Hematopoietic multipotent progenitor cell treated with erythropoietin and hydrocortisone succinate and interleukin-3 and kit ligand, for 17 days (in vitro differentiated cells): Measurements from ENCODE around the gene FMOD.

ENCODE experiments used
- DNase-seq: peaks from one replicate; pipeline ENCODE4 v3.0.0-alpha.2; 2015; ENCODE audit warnings: low spot score

FMOD gene

DNA sequence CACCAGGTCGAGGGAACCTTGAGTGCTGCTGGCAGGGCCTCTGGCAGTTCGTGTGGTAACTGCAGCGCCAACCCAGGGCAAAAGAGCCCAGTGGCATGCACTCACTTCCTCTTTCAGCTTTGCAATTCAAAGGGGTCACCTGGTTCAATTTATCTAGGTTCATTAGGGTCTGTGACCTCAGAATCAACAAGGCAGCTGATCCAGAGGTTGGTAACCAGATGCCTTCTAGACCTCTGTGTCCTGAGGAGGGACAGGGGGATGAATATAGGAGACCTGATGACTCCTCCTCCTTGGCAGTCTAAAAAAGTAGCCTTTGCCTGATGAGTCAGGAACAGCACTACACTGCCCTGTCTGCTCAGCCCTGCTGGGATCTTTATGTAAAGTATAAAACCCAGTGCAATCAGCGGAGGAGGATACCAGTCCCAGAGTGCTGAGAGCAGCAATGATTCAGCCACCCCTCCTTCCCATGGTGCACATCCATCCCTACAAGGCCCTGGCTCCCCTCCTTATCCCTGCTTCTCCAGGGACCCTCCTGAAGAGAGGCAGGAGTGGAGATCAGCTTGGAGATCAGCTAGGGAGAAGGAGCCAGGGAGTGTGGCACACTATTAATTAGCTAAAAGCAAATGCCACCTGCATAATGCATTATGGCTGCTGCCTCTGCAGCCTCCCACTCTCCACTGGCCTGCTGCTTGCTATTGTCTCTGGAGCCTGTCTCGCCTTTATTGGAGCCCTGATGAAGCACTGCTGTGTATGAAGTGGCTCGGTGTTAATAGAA, 11.2 kb upstream of the FMOD start:
- DNase-seq: no peak

DNA sequence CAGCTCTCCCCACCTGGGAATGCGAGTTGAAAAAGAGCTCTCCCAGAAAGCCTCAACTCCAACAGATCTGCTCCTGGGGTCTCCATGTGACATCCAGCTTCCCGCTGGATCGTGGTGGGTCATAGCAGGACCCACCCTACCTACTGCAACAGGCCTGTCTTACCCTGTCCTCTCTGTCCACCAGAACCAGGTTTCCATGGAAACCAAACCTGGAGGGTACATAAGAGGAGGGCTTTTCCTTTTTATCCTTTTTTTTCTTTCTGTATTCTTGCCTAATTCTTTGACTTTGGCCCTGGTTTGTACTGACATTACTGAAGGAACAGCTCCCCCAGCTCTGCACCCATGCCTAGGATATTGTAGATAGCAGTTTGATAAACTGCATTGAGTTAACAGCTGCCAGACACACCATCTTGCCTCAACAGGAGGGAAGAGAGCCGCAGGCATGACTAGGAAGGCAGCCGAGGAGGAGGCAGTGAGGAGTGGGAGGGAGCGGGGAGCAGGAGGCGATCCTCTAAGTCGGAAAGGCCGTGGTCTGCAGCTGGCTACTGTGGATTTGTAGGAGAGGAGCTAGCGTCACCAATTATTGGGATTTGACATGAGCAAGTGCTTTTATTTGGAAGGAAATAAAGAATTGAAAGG, 9.7 kb upstream of the FMOD start:
- DNase-seq: no peak

DNA sequence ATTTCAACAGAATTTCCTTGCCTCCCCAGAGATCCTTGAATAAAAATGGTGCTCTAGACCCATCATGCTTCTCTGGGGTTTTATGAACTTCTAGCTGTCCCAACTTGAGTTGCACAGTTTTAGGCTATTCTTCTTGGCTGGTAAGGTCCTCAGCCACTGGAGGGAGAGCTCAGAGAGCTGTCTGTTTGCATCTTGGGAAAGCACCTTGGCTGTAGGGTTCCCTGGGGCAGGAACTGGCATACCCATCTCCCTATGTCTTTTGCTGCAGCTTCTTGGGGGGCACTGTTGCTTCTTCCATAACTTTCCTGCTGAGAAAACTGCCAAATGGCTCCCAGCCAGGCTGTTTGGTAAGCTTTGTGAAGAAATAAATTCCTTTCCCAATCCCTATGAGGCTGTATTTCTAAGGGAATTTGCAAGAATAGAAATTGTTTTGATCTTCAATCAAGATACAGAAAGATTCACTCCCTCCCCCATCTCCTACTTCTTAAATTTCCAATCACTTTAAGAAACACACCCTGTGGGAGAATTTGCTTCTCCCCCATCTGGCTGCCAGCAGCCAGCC, 8.2 kb upstream of the FMOD start:
- no peak for DNase-seq

DNA sequence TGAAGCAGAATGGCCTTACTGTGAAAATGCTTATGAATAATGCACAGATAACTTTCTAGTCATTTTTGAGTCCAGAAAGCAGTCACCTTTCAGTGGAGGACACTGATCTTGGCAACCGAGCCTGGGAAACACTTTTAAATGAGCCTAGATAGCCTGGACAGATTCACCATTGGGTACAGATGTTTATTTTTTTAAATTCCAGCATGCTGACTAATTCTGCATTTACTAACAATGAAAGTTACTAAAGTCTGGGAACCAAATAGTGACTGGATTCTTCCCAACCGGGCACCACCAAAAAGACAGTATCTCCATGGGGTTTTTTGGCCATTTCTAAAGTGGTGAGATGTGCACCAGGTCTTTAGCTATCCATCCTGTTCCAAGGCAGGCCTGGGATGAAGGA, 3.3 kb upstream of the FMOD start:
- no peak for DNase-seq

DNA sequence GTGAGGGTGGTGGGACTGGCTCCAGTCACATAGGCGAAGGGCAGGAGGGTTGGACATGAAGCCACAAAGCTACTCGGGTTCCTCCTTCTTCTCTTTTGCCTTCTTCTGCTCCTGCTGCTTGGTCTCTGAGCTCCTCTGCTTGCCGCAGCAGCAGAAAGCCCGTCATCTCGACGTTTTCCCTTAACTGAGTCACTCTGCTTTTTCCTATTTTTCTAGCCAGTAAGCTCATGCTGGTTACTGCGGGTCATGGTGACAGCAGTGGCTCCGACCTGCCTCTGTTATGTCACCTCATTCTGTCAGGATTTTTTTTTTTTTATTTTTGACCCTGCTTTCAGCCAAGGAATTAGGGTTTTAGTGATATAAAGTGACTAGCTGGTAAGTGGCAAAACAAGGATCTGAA, 2.6 kb upstream of the FMOD start:
- DNase-seq: no peak

DNA sequence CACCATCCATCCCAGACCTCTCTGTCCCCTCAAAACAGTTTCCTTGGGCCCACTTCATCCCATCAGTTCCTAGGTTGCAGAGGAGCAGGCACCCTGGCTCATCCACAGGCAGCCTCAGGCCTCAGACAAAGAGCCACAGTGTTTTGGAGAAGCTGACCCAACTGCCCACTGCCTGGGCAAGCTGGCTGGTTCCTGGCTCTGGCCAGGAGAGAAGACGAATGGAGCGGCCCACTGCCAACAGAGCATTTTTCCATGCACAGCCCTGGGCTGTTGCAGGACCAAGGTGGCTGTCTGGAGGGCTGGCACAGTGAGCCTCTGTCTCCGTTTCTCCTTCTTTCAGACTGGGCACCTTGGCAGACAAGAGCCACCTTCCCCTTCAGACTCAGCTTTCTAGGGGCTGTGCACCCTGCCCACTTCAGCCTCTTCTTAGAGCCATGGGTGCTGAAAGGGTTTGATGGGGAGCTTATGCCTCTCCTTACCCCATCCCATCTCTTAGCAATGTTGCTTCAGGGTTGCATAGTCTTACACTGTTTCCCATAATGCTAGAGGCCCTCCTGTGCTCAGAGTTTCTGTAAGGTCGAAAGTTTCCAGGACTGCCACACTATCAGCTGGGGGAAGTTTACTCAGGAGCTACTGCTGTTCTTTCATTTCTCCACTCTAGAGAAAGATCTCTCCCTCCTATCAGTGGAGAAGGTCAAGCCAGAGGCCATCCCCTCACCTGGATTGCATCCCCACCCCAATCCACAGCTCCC, 973 bp downstream of the FMOD start:
- no peak for DNase-seq

DNA sequence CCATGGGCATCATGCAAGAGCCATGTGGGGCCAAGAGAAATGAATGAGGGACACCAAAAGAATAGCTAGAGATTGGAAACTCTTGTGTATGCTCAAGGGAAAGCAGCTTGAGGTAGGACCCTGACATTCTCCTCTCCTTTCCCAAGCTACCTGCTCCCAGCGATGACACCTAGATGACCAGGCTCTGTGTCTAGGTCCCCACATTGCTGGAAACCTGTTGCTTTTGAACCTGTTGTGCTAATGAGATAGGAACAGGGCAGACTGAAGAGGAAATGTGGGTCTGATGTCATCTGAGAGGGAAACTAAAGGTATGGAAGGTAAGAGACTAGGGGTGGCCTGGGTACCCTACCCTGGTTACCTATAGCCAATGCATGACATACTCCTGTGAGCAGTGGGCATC, 1.8 kb downstream of the FMOD start:
- DNase-seq: no peak

DNA sequence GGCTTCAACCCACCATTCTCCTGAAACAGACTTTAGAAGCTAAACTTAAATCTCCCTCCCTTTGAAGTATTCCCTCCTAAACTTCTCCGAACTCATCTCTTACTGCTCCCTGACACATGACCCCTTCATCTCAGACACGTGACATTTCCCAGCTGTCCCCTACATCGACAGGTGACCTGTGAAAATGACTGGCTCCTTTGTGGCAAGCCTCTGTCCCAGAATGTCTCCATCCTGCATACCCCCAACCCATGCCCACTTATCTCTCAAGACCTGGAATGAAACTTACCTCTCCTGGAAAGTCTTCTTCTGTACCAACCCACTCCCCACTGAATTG, 4.2 kb downstream of the FMOD start:
- no peak for DNase-seq

DNA sequence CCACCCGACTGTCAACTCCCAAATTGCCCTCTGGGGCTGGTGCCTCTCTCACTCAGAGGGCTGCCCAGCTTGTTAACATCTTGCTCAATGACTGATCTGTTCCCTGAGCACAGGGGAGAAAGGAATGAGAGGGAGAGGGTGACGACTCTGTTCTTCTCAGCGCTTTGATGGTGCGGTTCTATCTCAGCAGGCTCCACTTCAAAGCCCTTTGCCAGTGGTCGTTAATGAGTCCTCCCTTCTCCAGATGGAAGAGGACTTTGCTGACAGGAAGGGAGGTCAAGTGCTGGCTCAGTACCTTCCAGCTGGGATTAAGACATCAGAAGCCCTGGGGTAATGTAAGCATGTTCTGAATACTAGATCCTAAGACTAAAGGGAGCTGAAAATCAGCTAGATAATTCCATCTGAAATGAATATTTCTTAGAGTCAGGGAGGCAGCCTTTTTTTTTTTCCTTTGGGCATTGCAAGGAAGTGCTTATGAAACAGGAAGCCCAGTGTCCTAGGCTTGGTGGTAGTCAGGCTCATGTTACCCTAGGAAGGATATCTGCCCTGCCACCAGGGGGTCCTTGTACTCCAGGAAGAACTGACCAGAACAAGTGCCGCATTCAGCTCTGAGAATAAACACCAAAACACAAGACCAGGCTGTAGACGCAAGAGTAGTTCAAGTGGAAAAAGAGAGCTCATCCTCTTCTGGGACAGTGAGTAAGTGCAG, 4.7 kb downstream of the FMOD start:
- no peak for DNase-seq

DNA sequence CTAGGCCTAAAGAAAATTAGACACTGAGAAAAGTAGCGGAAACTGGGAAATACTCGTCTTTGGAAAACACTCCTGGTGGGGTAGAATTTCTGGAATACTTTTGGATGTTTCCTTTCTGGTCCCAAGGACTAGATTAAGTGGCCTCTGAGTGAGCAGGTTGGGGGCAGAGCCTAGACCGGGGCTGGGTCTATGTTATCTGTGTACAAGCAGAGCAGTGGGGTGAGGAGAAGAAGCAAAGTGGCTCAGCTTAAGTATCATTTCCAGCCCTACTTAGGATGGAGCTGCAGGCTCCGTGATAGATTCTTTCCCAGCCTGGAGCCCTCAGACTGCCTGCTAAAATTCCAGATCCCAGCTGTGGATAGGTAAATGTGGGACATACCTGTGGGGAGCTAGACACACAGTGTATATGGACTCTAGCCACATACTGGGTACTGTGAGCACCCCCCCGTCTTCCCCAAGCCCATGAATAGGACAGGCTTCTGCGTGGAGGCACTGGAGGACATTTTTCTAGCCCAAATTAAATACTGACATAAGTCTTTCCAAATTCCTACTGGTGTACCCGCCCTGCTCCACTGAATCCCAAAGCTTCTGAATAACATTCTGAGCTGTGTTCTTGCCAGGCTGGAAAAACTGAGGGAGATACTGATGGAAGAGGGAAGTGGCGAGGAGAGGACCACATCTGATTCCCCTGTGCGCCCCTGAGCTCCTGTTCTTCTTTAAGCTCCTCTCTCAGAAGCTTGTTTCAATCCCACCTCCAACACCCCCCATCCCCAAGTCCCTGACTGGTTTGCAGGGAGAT, 6.8 kb downstream of the FMOD start:
- DNase-seq: no peak

DNA sequence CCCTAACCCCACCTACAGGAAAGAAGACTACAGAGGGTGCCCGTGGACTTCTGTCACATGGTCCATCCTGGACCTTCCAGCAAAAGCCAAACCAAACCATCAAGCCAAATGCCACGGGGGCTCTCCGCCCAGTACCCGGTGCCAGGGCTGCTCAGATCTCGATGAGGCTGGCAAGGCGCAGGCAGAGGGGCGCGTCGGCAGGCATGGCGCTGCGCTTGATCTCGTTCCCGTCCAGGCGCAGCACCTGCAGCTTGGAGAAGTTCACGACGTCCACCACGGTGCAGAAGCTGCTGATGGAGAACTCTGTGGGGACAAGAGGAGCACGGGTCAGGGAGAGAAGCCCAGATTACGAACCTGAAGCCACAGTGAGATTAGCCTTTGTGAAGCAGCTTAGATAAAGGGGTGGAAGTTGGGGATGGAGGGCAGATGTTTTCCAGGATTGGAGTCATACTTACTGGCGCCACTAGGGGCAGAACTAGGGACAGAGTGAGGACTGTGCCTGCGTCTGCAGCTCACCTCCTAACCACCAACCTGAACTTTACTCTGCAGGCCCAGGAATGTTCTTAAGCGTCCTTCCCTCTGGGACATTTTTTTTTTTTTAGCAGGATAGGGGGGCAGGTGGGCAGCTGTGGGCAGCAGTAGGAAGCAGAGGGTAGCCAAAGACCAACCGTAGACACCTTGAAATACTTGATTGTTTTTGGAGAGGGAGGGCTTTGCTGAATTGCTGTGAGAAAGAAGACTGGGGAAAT, 8.6 kb downstream of the FMOD start:
- DNase-seq: peak; percentile 54

DNA sequence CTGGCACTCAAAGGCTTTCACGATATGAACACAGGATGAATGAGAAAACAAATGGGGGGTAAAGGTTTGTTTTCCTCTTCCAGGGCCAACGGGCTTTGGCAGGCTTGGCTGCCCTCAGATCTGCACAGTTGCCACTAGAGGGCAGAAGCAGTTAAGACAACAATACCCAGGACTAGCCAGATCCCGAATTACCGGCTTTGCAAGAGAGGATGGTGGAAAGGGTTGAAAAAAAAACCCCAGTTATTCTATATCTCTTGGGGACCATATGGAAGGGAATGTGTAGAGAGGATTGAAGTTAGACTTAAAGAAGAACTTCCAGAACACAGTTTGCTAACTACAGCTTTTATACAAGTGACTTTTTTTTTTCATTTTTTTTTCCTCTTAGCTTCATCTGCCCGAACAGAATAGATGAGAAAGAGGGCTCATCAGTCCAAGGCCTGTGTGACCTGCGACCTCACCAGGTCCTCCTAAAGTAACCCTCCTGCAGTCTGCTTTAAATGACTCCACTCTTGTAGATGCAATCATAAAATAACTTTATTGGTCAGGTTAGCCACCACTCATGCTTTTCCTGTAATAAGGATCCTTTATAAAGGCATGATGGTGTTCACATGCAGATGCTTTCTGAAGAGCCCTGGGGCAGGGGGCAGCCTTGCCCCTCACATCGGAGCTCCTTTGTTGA, 10.7 kb downstream of the FMOD start:
- DNase-seq: peak; percentile 85

DNA sequence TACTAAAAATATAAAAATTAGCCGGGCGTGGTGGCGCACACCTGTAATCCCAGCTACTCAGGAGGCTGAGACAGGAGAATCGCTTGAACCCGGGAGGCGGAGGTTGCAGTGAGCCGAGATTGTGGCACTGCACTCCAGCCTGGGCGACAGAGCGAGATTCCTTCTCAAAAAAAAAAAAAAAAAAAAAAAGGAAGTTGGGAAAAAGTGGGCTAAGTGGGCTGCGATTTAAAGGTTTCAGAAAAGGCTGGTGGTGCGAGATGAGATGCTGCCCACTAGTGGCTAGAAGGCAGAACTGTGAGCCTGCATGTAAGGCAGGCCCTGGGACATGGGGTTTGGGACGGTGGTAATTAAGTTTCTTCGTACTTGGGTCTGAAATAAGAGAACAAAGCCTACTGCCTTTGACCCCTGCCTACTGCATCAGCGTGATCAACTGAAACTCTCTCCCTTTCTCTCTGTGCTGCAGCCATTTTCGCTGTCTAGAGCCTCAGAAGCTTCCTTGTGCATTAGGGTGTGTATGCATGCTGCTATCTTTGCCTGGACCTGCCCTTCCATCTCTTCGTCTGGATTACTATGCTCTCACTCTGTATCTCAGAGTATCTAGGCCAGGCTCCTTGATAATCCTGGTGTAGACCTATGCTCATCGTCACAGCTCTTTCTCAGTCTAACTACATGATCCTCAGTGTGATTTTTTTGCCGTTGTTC, 12.4 kb downstream of the FMOD start:
- peak; percentile 84 for DNase-seq

DNA sequence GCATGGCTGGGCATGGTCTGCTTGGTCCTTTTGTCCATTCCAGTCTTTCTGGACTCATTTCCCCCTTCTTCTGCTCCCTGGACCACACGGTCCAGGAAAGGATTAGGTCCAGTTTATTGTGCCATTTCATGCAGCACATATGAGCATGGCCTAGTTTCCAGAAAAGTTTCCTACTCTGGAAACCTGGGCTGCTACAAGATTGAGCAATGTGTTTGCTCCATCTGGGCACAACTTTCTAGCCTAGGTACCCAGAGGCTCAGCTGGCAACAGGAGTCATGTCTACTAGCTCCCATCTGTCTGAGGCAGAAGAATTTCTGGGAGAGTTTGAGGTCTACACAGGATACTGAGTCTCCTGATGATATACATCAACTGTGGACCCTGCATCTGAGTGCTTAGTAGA, 14.8 kb downstream of the FMOD start:
- DNase-seq: no peak

DNA sequence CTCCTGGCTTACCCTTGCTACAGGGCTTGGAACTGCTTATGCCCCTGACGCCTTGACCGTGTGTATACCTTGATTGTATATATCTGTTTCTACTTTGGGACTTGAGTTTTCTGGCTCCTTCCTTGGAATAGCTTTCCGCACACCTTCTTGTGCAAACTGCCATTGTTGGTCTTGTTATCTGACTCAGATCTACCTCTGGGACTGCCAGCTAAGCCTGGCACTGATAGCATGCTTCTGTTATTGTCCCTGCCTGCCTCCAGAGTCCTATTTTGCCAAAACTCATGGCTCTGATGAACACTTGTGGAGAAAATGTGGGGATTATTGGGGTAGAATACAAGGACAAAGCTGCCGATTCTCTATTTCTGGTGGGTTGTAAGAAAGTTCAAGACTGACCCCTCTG, 15.4 kb downstream of the FMOD start:
- DNase-seq: no peak

DNA sequence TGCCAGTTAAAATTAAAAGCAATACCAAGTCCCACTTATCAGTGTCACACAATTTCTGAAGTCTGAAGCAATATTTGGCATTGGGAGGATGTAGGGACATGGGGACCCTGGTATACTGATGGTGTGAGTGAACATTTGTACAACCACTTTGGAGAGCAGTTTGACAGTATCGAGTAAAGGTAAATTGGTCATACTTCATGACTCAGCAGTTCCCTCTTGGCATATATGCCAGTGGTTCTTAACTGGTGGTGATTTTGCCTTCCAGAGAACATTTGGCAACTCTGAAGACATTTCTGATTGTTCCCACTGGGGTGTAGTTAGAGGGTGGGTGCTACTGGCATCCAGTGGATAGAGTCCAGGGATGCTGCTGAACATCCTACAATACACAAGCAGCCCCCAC, 19.7 kb downstream of the FMOD start:
- peak; percentile 75 for DNase-seq

DNA sequence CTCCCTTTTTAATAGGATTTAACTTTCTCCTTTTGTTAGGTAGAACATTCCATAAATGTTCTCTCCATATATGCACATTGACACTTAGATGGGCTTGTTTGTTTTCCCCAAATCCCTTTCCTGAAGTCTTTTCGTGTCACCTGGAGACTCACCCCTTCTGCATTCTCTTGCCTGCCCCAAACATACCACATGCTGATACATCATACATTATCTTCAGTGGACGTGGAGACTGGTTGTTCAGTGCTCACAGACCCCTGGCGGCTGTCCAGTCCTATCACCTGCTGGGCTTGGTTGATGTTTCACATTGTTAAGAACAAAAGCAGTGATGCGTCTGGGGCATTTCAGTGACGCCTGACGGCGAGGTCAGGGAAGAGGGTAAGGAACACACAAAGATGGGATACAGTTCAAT, 22.2 kb downstream of the FMOD start:
- DNase-seq: peak; percentile 27

DNA sequence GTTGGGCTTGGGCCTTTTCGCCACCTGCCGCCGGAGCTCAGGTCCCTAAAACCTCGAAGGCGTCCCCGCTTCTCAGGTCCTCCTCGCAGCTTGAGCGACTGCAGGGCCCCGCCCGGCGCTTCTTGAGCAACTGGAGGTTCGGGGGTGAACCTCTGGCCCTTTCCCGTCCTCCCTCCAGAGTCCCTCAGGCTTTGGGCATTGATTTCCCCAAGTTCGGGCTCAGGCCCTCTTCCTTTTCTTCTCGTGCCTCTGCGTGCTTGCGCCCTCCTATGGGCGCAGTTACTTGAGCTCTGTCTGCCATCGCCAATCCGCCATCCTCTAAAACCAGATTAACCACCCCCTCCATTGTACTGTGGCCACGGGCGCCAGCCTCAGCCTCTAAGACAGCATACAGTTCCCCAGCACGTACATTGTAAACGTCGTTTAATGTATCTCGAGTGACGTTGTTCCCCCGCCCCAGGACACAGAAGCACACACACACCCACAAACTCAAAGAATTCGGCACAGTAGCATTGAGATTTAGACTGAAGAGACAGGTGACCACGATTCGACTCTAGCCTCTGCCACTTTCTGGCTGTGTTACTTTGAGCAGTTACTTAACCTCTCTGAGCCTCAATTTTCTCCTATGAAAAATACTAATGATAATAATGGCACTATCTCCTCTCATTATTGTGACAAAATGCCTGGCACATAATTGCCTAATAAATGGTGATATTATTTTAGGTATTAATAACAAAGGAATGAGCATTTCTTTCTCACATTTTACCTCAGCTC, 23.1 kb downstream of the FMOD start:
- peak; percentile 81 for DNase-seq
